Lower leg skin (tissue), 3 donors: ENCODE results near the gene AHRR.

Source experiments
- POLR2A ChIP-seq, 2 donors: fragments of 450-650 bp; IDR thresholded peaks; one replicate each; pipeline ENCODE4 v1.6.1; 2016 to 2017; ENCODE audit warnings: antibody characterized with exemption in 2 of 2, mild to moderate bottlenecking in 1 of 2, moderate library complexity in 1 of 2
- TF ChIP-seq, protein P1 (sequence below), 3 donors: fragments of 450-650 bp; IDR thresholded peaks; one replicate each; pipeline ENCODE4 v1.5.1; 2016; ENCODE audit warnings: antibody characterized with exemption in 3 of 3, mild to moderate bottlenecking in 3 of 3, moderate library complexity in 2 of 3

DNA sequence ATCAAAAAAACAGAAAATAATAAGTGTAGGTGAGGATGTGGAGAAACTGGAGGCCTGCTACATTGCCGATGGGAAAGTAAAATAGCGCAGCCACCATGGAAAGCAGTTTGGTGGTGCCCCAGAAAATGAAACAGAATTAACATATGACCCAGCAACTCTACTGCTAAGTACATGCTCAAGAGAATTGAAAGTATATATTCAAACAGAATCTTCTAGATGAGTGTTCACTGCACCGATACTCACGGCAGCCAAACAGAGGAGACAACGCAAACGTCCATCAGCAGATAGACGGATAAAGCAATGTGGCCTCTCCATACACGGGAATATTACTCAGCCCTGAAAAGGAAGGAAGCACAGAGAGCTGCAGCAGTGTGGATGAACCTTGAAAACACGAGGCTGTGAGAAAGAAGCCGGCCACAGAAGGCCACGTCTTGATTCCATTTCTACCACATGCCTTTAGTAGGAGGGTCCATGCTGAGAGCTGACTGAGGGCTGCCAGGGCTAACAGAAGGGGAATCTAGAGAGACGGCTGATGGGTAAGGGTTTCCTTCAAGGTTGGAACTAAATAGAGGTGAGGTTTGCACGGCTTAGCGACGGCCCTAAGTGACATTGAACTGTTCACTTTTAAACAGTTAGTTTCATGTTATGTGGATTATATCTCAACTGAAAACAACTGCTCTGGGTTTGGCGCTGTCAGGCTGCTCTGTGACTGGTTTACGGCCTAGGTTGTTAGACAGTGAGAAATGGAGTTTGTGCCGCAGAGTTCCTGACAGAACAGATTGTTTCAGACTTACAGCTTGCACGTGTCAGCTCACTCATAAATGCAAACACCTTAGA, 29.8 kb downstream of the AHRR start:
- TF ChIP-seq, protein P1, sequence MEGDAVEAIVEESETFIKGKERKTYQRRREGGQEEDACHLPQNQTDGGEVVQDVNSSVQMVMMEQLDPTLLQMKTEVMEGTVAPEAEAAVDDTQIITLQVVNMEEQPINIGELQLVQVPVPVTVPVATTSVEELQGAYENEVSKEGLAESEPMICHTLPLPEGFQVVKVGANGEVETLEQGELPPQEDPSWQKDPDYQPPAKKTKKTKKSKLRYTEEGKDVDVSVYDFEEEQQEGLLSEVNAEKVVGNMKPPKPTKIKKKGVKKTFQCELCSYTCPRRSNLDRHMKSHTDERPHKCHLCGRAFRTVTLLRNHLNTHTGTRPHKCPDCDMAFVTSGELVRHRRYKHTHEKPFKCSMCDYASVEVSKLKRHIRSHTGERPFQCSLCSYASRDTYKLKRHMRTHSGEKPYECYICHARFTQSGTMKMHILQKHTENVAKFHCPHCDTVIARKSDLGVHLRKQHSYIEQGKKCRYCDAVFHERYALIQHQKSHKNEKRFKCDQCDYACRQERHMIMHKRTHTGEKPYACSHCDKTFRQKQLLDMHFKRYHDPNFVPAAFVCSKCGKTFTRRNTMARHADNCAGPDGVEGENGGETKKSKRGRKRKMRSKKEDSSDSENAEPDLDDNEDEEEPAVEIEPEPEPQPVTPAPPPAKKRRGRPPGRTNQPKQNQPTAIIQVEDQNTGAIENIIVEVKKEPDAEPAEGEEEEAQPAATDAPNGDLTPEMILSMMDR (IDR thresholded peaks at IDR 0.05): no peak
- no peak for TF ChIP-seq POLR2A (IDR thresholded peaks at IDR 0.05)
